Ishikawa (cell line): ENCODE results near the gene MYH15.

Experiments
- CEBPB ChIP-seq: IDR thresholded peaks from 2 replicates; pipeline ENCODE4 v1.6.1; 2012
- CREB1 ChIP-seq: IDR thresholded peaks from 2 replicates; pipeline ENCODE4 v1.6.1; 2012; ENCODE audit warnings: low read depth
- EGR1 ChIP-seq: IDR thresholded peaks from 2 replicates; pipeline ENCODE4 v1.6.1; 2012
- EP300 ChIP-seq: IDR thresholded peaks from 2 replicates; pipeline ENCODE4 v1.6.1; 2012; ENCODE audit warnings: borderline replicate concordance
- FOXM1 ChIP-seq: IDR thresholded peaks from 2 replicates; pipeline ENCODE4 v1.6.1; 2012; ENCODE audit warnings: low read depth, borderline replicate concordance
- MAX ChIP-seq: IDR thresholded peaks from 2 replicates; pipeline ENCODE4 v1.6.1; 2012
- NFIC ChIP-seq: IDR thresholded peaks from 2 replicates; pipeline ENCODE4 v1.6.1; 2012
- RAD21 ChIP-seq: IDR thresholded peaks from 2 replicates; pipeline ENCODE4 v1.6.1; 2012; ENCODE audit warnings: low read depth
- REST ChIP-seq: IDR thresholded peaks from 2 replicates; pipeline ENCODE4 v1.6.1; 2012; ENCODE audit warnings: low read depth, mild to moderate bottlenecking
- TAF1 ChIP-seq: IDR thresholded peaks from 2 replicates; pipeline ENCODE4 v1.6.1; 2012; ENCODE audit warnings: low read depth, mild to moderate bottlenecking
- TCF12 ChIP-seq: IDR thresholded peaks from 2 replicates; pipeline ENCODE4 v1.6.1; 2012; ENCODE audit warnings: low read depth
- TEAD4 ChIP-seq: IDR thresholded peaks from 2 replicates; pipeline ENCODE4 v1.6.1; 2012
- YY1 ChIP-seq: IDR thresholded peaks from 2 replicates; pipeline ENCODE4 v1.6.1; 2012; ENCODE audit warnings: low read depth
- ZBTB7A ChIP-seq: IDR thresholded peaks from 2 replicates; pipeline ENCODE4 v1.6.1; 2012; ENCODE audit warnings: low read depth
- TF ChIP-seq, protein P1 (sequence below): IDR thresholded peaks from 2 replicates; pipeline ENCODE4 v1.6.1; 2012

The MYH15 gene

DNA sequence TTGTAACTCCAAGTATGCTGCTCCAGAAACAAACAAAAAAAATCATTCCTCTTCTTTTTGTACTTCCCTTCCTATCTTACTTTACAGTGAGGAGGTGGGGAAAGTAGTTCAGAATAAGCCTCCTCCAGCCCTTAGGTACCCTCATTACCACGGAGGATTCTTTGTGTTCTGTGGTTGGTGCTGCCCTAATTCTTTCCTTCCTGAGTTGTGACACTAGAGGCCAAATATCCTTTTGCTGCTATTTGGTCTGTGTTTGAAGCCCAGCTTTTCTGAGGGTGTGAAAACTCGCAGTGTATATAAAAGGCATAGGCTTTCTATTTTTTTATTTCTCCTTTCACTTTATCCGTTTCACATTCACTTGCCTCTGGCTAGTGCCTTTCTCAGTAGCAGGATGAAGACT lies 115.8 kb downstream of the MYH15 start:
- TF ChIP-seq CREB1 (no peak), REST (no peak), RAD21 (no peak), EP300 (no peak), FOXM1 (no peak), NFIC (no peak), ZBTB7A (no peak), MAX (no peak), YY1 (no peak)
- TF ChIP-seq, protein P1, sequence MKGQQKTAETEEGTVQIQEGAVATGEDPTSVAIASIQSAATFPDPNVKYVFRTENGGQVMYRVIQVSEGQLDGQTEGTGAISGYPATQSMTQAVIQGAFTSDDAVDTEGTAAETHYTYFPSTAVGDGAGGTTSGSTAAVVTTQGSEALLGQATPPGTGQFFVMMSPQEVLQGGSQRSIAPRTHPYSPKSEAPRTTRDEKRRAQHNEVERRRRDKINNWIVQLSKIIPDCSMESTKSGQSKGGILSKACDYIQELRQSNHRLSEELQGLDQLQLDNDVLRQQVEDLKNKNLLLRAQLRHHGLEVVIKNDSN = no peak

- TF ChIP-seq TAF1 = no peak
- TF ChIP-seq, protein P1 = no peak
Measured at GRCh38 chr3:108394016-108394415, 116.4 kb downstream of the MYH15 start.

- TF ChIP-seq, protein P1 = no peak
- TF ChIP-seq EP300 (no peak), ZBTB7A (no peak), TCF12 (no peak), CEBPB (no peak), CREB1 (no peak), TEAD4 (no peak), REST (no peak), TAF1 (no peak), MAX (no peak)
Measured at GRCh38 chr3:108393128-108393900, 117.1 kb downstream of the MYH15 start.

DNA sequence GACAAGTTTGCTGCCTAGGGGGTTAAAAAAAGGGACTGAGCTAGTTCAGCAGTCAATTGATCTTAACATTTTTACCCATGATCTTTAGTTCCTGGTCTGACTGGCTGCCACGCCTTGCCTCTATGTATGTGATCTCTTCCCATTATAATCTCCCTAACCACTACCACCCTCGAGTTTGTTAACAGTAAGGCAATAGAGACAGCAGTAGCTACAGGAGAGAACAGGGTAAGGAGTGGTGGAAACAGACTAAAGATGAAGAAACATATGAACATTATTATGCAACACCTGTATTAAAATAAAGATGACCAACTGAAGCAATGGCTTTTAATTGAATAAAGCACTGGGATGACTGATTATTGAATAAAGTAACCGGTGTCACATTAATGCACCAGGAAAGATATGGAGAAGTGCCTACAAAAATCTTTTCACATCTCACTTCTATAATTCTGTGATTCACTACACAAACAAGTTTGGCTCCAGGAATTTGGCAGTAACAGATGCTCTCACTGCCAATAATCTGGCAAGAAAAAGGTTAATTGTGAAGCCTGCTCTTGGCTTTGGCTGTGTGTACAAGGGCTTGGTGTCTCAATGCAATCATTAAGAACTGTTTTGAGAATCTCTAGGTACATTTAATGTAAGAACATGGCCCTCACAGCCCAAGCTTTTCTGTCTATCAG lies 118.3 kb downstream of the MYH15 start:
- no peak for TF ChIP-seq CEBPB
- no peak for TF ChIP-seq FOXM1
- no peak for TF ChIP-seq ZBTB7A
- TF ChIP-seq EGR1 = no peak
- TF ChIP-seq TCF12 = no peak
- TF ChIP-seq, protein P1 = no peak
- no peak for TF ChIP-seq EP300
- no peak for TF ChIP-seq MAX
- no peak for TF ChIP-seq REST
- TF ChIP-seq RAD21 = no peak
- no peak for TF ChIP-seq YY1
- TF ChIP-seq TAF1 = no peak
- TF ChIP-seq CREB1 = no peak
- TF ChIP-seq TEAD4 = no peak
- TF ChIP-seq NFIC = no peak
